ENCODE data around the gene AP5S1.

AP5S1 gene

DNA sequence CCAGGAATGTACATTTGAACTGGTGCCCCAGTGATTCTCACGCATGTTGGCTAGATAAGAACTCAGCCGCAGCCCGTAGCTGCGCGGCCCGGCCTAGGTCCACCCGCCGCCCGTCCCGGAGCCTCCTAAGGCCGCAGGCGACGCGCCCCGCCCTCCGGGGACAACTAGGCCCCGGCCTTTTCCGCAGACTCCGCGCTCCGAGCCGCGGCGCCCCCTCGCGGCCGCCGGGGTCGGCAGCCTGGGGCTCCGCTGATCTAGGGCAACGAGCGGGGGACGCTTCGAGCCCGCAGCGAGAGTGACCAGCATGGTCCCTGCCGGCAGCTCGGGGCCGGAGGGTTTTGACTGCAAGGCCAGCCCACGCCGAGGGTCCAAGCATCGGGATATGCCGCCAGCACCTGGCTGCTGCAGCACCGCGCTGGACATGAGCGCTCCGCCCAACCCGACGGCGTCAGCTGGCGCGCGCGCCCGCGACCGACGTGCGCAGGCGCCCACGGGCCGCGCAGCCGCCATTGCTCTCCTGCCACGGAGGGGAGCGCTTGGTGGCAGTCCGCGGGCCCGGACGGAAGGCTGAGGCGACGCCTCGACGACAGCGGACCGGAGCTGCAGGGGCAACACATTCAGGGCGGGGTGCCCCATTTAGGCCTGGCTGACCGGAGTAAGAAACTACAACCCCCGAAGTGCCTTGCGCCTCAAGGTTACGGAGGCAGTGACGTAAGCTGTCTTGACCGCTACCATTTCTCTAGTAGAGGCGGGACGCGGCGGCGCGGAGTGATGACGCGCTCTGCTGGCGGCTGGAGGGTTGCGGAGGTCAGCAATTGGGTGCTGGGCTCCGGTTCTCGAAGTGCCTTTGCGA lies at the start of gene AP5S1:
Gene AP5S1 (plus strand): TSS at position 500 of the 853 bp plus-strand sequence. CDS start 1,571 bp downstream, outside the sequence.
- peak within 1 kb of the TSS; percentile 86 for H3K4me3 Mint-ChIP-seq
- peaks cover 10% of the 10 kb centered on the region for H3K36me3 Mint-ChIP-seq (ENCODE audit: low read depth)
- H3K9me3 Mint-ChIP-seq, result no peaks in the 10 kb centered on the region
- DNase-seq (ENCODE audit: low spot score), result peak; percentile 96
- peak within 1 kb of the TSS; percentile 92 for H3K27ac Mint-ChIP-seq
- H3K4me1 Mint-ChIP-seq (ENCODE audit: low read depth), result peaks cover 41% of the 10 kb centered on the region
- no peaks in the 10 kb centered on the region for H3K27me3 Mint-ChIP-seq (ENCODE audit: low read depth)

GRCh38 chr20:3771552-3772058 lies 48.7 kb upstream of the AP5S1 start:
- no peaks in the 10 kb centered on the region for H3K9me3 Mint-ChIP-seq
- DNase-seq (ENCODE audit: low spot score), result no peak
- H3K27me3 Mint-ChIP-seq (ENCODE audit: low read depth), result peaks cover 8% of the 10 kb centered on the region
- no peak overlapping the region for H3K27ac Mint-ChIP-seq
- no peaks in the 10 kb centered on the region for H3K36me3 Mint-ChIP-seq (ENCODE audit: low read depth)
- H3K4me1 Mint-ChIP-seq (ENCODE audit: low read depth), result peaks cover 14% of the 10 kb centered on the region
- H3K4me3 Mint-ChIP-seq, result no peak overlapping the region

- peaks cover 22% of the 10 kb centered on the region for H3K4me1 Mint-ChIP-seq (ENCODE audit: low read depth)
- no peaks in the 10 kb centered on the region for H3K9me3 Mint-ChIP-seq
- H3K27ac Mint-ChIP-seq, result no peak overlapping the region
- no peaks in the 10 kb centered on the region for H3K36me3 Mint-ChIP-seq (ENCODE audit: low read depth)
- H3K27me3 Mint-ChIP-seq (ENCODE audit: low read depth), result peaks cover 31% of the 10 kb centered on the region
- no peak for DNase-seq (ENCODE audit: low spot score)
- no peak overlapping the region for H3K4me3 Mint-ChIP-seq
Observed at GRCh38 chr20:3775457-3776108, 44.8 kb upstream of the AP5S1 start.

GRCh38 chr20:3777381-3777715 lies 43.0 kb upstream of the AP5S1 start:
- Mint-ChIP-seq H3K27ac (no peak overlapping the region), H3K27me3 (ENCODE audit: low read depth) (peaks cover 26% of the 10 kb centered on the region), H3K4me1 (ENCODE audit: low read depth) (peaks cover 32% of the 10 kb centered on the region), H3K36me3 (ENCODE audit: low read depth) (no peaks in the 10 kb centered on the region), H3K4me3 (peak overlapping the region; percentile 74), H3K9me3 (no peaks in the 10 kb centered on the region)
- DNase-seq (ENCODE audit: low spot score), result no peak

DNA sequence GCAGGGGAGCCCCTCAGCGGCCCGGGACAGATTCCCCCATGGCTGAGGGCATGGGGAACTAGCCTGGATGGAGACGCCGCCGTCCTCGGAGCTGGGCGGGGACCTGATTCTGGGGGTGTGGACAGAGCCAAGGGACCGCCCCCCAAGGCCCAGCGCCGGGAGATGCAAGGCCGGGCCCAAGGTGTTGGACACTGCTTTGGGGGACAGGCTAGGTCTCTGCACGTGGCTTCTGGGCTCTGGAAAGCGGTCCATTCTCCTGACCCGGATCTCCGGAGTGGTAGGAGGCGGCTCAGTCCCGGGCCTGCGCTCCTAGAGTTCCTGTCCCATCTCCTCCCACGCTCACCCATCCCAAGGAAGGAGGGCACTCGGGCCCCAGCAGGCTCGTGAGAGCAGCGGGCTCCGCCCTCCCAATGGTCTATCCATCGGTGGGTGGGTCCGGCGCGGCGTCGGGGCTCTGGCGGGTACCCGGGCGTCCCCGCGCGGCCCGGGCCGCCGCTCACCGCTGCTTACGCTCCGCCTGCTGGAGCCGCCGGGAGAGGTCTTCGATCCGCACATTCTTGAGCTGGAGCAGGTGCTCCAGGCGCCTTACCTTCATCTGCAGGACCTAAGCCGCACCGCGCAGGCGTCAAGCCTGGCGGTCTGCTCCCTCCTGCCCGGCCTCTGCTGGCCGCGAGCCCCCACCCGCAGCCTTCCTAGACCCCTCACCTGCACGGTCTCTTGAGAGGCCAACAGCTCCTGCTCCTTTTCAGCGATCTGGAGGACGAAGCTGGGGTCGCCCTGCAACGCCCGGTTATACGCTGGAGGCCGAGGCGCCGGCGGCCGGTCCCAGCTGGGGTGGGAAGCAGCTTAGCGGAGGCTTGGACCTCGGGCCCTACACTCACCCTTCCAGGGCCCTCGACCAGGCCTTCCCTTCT lies 42.4 kb upstream of the AP5S1 start:
- Mint-ChIP-seq H3K4me1 (ENCODE audit: low read depth) (peaks cover 32% of the 10 kb centered on the region), H3K4me3 (peak overlapping the region; percentile 74), H3K9me3 (no peaks in the 10 kb centered on the region), H3K36me3 (ENCODE audit: low read depth) (peaks cover 2% of the 10 kb centered on the region), H3K27ac (no peak overlapping the region), H3K27me3 (ENCODE audit: low read depth) (peaks cover 24% of the 10 kb centered on the region)
- peak; percentile 43 for DNase-seq (ENCODE audit: low spot score)

- H3K27ac Mint-ChIP-seq, result no peak overlapping the region
- no peak for DNase-seq (ENCODE audit: low spot score)
- H3K27me3 Mint-ChIP-seq (ENCODE audit: low read depth), result peaks cover 24% of the 10 kb centered on the region
- peak overlapping the region; percentile 67 for H3K4me3 Mint-ChIP-seq
- H3K36me3 Mint-ChIP-seq (ENCODE audit: low read depth), result peaks cover 5% of the 10 kb centered on the region
- no peaks in the 10 kb centered on the region for H3K9me3 Mint-ChIP-seq
- H3K4me1 Mint-ChIP-seq (ENCODE audit: low read depth), result peaks cover 38% of the 10 kb centered on the region
Observed at GRCh38 chr20:3778976-3779375, 41.4 kb upstream of the AP5S1 start.

GRCh38 chr20:3781153-3781910 lies 39.0 kb upstream of the AP5S1 start, which contains the start of gene SPEF1:
Gene SPEF1 (minus strand): TSS chr20:3781448. CDS start chr20:3781287, 161 bp downstream.
- Mint-ChIP-seq H3K9me3 (no peaks in the 10 kb centered on the region), H3K27ac (peak within 1 kb of the TSS; percentile 47), H3K36me3 (ENCODE audit: low read depth) (peaks cover 11% of the 10 kb centered on the region), H3K4me3 (peak within 1 kb of the TSS; percentile 44), H3K4me1 (ENCODE audit: low read depth) (peaks cover 45% of the 10 kb centered on the region), H3K27me3 (ENCODE audit: low read depth) (peaks cover 24% of the 10 kb centered on the region)
- peak; percentile 47 for DNase-seq (ENCODE audit: low spot score)

GRCh38 chr20:3782597-3782996 lies 37.8 kb upstream of the AP5S1 start:
- Mint-ChIP-seq H3K9me3 (no peaks in the 10 kb centered on the region), H3K4me1 (ENCODE audit: low read depth) (peaks cover 41% of the 10 kb centered on the region), H3K27me3 (ENCODE audit: low read depth) (peaks cover 20% of the 10 kb centered on the region), H3K4me3 (no peak overlapping the region), H3K27ac (no peak overlapping the region), H3K36me3 (ENCODE audit: low read depth) (peaks cover 11% of the 10 kb centered on the region)
- no peak for DNase-seq (ENCODE audit: low spot score)

- H3K36me3 Mint-ChIP-seq (ENCODE audit: low read depth), result peaks cover 11% of the 10 kb centered on the region
- peaks cover 40% of the 10 kb centered on the region for H3K4me1 Mint-ChIP-seq (ENCODE audit: low read depth)
- peak overlapping the region; percentile 22 for H3K4me3 Mint-ChIP-seq
- no peak for DNase-seq (ENCODE audit: low spot score)
- H3K9me3 Mint-ChIP-seq, result no peaks in the 10 kb centered on the region
- H3K27me3 Mint-ChIP-seq (ENCODE audit: low read depth), result peaks cover 20% of the 10 kb centered on the region
- peak overlapping the region; percentile 61 for H3K27ac Mint-ChIP-seq
Observed at GRCh38 chr20:3783068-3783489, 37.3 kb upstream of the AP5S1 start.

- H3K4me1 Mint-ChIP-seq (ENCODE audit: low read depth), result peaks cover 43% of the 10 kb centered on the region
- no peaks in the 10 kb centered on the region for H3K9me3 Mint-ChIP-seq
- no peak for DNase-seq (ENCODE audit: low spot score)
- H3K4me3 Mint-ChIP-seq, result peak overlapping the region; percentile 22
- peaks cover 11% of the 10 kb centered on the region for H3K36me3 Mint-ChIP-seq (ENCODE audit: low read depth)
- H3K27me3 Mint-ChIP-seq (ENCODE audit: low read depth), result peaks cover 17% of the 10 kb centered on the region
- peak overlapping the region; percentile 61 for H3K27ac Mint-ChIP-seq
Observed at GRCh38 chr20:3783511-3784195, 36.7 kb upstream of the AP5S1 start.

DNA sequence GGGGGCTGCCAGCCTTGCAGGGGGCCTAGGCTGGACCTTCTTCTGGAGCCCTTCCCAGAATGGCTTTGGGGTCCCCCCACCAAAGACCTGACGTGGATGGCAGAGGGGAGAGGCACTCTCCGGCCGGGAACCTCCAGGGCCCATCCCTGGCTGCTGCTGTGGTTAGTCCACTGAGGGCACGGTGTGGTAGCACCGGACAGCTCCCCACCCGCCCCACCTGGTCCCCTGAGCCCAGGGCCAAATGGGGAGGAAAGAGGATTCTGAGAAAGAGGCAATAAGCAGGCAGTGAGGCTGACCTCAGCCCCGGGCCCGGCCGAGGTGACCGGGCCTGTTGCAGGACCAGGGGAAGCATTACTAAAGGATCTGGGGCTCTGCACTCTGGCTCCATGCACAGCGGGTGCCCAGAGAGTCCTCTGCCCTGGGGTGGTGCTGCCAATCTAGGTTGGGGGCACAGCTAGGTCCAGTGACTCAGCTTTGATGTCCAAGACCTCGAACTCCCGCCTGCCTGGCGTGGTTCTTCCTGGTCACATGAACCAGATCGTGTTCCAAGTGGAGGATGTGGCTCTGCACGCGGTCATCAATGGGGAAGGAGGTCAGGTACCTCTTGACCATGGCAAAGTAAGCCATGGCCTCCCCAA lies 36.0 kb upstream of the AP5S1 start:
- peaks cover 10% of the 10 kb centered on the region for H3K27me3 Mint-ChIP-seq (ENCODE audit: low read depth)
- no peak for DNase-seq (ENCODE audit: low spot score)
- H3K27ac Mint-ChIP-seq, result no peak overlapping the region
- no peaks in the 10 kb centered on the region for H3K9me3 Mint-ChIP-seq
- peaks cover 12% of the 10 kb centered on the region for H3K36me3 Mint-ChIP-seq (ENCODE audit: low read depth)
- peaks cover 44% of the 10 kb centered on the region for H3K4me1 Mint-ChIP-seq (ENCODE audit: low read depth)
- peak overlapping the region; percentile 65 for H3K4me3 Mint-ChIP-seq

DNA sequence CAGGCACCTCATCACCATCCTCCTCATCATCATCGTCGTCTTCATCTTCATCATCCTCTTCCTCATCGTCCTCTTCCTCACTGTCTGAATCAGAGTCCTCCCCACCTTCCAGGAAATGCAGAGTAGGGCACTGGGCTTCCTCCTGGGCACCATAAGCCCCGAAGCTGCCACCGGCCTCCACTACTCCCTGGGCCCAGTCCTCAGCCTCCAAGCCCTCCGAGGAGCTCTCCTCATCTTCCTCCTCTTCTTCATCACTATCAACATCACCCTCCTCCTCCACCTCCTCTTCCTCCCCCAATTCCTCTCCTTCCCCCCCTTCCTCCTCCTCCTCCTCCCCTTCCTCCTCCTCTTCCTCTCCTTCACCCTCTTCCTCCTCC lies 35.5 kb upstream of the AP5S1 start:
- H3K4me1 Mint-ChIP-seq (ENCODE audit: low read depth), result peaks cover 39% of the 10 kb centered on the region
- peak overlapping the region; percentile 65 for H3K4me3 Mint-ChIP-seq

More for the DNA sequence above, 35.5 kb upstream of the AP5S1 start:
- no peaks in the 10 kb centered on the region for H3K9me3 Mint-ChIP-seq
- peaks cover 5% of the 10 kb centered on the region for H3K27me3 Mint-ChIP-seq (ENCODE audit: low read depth)
- H3K36me3 Mint-ChIP-seq (ENCODE audit: low read depth), result peaks cover 12% of the 10 kb centered on the region
- DNase-seq (ENCODE audit: low spot score), result no peak
- H3K27ac Mint-ChIP-seq, result peak overlapping the region; percentile 27

Measured in T-helper 2 cell treated with Interferon-gamma antibody and Interleukin-4, amounts not matched to agents 5 μg/mL and 100 μg/mL, for 36 hours (primary cell).